Liver (tissue), 3 donors: ENCODE measurements around the gene FANK1.

ENCODE experiments used
- ATF3 ChIP-seq: IDR thresholded peaks from 2 replicates; pipeline ENCODE4 v1.6.1; 2016; ENCODE audit warnings: antibody characterized with exemption
- EGR1 ChIP-seq, 2 donors: IDR thresholded peaks; 2 replicates each; pipeline ENCODE4 v1.6.1; 2016 to 2018; ENCODE audit warnings: antibody characterized with exemption in 2 of 2, low read depth in 2 of 2
- MAX ChIP-seq: IDR thresholded peaks from 2 replicates; pipeline ENCODE4 v1.6.1; 2016; ENCODE audit warnings: antibody characterized with exemption
- RAD21 ChIP-seq, 2 donors: IDR thresholded peaks; 2 replicates each; pipeline ENCODE4 v1.6.1; 2016; ENCODE audit warnings: antibody characterized with exemption in 2 of 2, mild to moderate bottlenecking in 2 of 2
- REST ChIP-seq: IDR thresholded peaks from 2 replicates; pipeline ENCODE4 v1.6.1; 2016; ENCODE audit warnings: antibody characterized with exemption, mild to moderate bottlenecking
- RXRA ChIP-seq, 2 donors: IDR thresholded peaks; 2 replicates each; pipeline ENCODE4 v1.6.1; 2017 to 2018; ENCODE audit warnings: antibody characterized with exemption in 2 of 2, mild to moderate bottlenecking in 1 of 2
- TF ChIP-seq, protein P1 (sequence below): fragments of 150-350 bp; IDR thresholded peaks from 2 replicates; pipeline ENCODE4 v1.5.1; 2017; ENCODE audit warnings: improper control_type of control experiment, low read depth, low read length; ENCODE audit not compliant: missing input control
- donor health status: healthy.
- donor health status: healthy.

DNA sequence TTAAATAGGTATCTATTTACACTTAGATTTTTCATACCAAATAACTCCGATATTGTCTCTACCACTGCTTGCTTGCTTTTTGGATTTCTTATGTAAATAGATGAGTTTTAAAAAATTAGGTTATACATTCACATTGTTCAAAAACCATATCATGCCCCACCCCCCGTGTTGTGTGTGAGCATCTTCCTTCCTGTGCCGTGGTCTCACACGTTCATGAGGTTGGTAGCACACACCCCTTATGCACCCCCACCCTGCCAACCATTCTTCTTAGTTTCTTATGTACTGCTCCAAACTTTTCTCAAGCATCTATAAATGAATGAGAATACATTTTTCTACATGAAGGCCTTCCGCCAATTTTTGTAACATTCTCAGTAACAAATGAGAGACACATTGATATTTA lies 115.6 kb downstream of the FANK1 start:
- TF ChIP-seq, protein P1, sequence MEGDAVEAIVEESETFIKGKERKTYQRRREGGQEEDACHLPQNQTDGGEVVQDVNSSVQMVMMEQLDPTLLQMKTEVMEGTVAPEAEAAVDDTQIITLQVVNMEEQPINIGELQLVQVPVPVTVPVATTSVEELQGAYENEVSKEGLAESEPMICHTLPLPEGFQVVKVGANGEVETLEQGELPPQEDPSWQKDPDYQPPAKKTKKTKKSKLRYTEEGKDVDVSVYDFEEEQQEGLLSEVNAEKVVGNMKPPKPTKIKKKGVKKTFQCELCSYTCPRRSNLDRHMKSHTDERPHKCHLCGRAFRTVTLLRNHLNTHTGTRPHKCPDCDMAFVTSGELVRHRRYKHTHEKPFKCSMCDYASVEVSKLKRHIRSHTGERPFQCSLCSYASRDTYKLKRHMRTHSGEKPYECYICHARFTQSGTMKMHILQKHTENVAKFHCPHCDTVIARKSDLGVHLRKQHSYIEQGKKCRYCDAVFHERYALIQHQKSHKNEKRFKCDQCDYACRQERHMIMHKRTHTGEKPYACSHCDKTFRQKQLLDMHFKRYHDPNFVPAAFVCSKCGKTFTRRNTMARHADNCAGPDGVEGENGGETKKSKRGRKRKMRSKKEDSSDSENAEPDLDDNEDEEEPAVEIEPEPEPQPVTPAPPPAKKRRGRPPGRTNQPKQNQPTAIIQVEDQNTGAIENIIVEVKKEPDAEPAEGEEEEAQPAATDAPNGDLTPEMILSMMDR = no peak
- TF ChIP-seq REST = no peak
- TF ChIP-seq ATF3 = no peak
- no peak for TF ChIP-seq MAX
- no peak for TF ChIP-seq EGR1 (IDR thresholded peaks at IDR 0.05; ENCODE audit: low read depth in 2 of 2)
- TF ChIP-seq RAD21 (IDR thresholded peaks at IDR 0.05) = no peak
- no peak for TF ChIP-seq RXRA (IDR thresholded peaks at IDR 0.05)
